Left ventricle myocardium inferior (tissue), 1 donor: ENCODE results near the gene STPG1. TPM values are rescaled to one million over a fixed set of nuclear protein-coding genes. Genes with fewer than 3 reads are reported as not detected.

Source experiments
- DNase-seq: peaks from one replicate; pipeline ENCODE4 v3.0.0-alpha.2; 2020
- H3K27ac ChIP-seq: fragments of 200-600 bp; replicated peaks from 2 replicates; pipeline ENCODE4 v1.8.0; 2021
- H3K27me3 ChIP-seq: fragments of 200-600 bp; 2 replicates; pipeline ENCODE4 v1.8.0; 2021; ENCODE audit warnings: low read depth
- H3K36me3 ChIP-seq: fragments of 200-600 bp; 2 replicates; pipeline ENCODE4 v1.8.0; 2021
- H3K4me1 ChIP-seq: fragments of 200-600 bp; 2 replicates; pipeline ENCODE4 v1.8.0; 2021
- H3K4me3 ChIP-seq: fragments of 200-600 bp; 2 replicates; pipeline ENCODE4 v1.8.0; 2021; ENCODE audit warnings: mild to moderate bottlenecking, moderate library complexity
- H3K9me3 ChIP-seq: fragments of 200-600 bp; replicated peaks from 2 replicates; pipeline ENCODE4 v1.8.0; 2021
- intact Hi-C: fragments of 100-400 bp; cut with micrococcal nuclease; formaldehyde crosslinking; loops from one replicate; pipeline ENCODE4 v1.11.0; 2022
- total RNA-seq: library from RNA; stranded (reverse); fragmentation: NEBNext Ultra II Directional; extraction: Animal tissue kit (Norgen Biotek cat#: 25700); gene quantifications from one replicate; pipeline ENCODE4 v1.2.1, GENCODE V29; 2021
- TF ChIP-seq, protein P1 (sequence below): fragments of 200-600 bp; IDR thresholded peaks from 2 replicates; pipeline ENCODE4 v1.8.0; 2021; ENCODE audit warnings: antibody characterized with exemption, mild to moderate bottlenecking, borderline replicate concordance
- donor health status: DM: no; HTN: yes; CAD: no; lungs with severe emphysema.

STPG1 gene
- total RNA-seq, 1 donor from 2014 or later = 4.9 TPM

DNA sequence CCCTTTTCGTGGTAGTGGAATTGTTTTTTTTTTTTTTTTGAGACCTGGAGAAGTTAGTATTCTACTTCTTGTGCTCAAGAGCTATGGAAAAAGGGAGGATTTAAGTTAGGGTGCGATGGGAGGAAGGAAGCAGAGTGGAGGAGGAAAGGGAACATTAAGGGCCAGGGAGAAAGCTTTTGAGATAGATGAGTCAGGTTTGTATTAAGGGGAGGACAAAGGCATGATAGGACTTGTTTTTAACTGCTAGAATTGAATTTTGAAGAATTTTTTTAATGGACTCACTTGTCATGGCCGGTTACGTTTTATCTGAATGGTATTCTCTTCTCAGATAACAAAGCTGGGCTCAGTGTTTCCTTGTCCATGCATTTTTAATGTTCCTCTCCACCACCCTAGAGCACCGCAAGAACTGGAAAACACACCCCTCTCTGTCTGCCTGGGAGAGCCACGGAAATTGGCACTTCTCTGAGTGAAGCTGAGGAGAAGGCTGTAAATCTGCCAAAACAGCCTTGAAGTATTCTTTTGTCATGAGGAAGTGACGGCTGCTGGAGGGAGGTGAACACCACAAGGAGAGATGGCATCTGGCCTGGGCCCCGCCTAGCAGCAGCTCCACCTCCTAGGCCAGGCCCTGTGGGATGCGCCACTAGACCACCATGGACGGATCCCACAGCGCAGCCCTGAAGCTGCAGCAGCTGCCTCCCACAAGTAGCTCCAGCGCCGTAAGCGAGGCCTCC, 5.5 kb upstream of the STPG1 start:
- intact Hi-C loops = no loop called here
- Histone ChIP-seq H3K27me3 (no peaks in the 10 kb centered on the region), H3K4me3 (no peak overlapping the region), H3K9me3 (no peaks in the 10 kb centered on the region), H3K27ac (peak overlapping the region; percentile 6), H3K36me3 (peaks cover 23% of the 10 kb centered on the region), H3K4me1 (peaks cover 42% of the 10 kb centered on the region)
- no peak for DNase-seq
- TF ChIP-seq, protein P1, sequence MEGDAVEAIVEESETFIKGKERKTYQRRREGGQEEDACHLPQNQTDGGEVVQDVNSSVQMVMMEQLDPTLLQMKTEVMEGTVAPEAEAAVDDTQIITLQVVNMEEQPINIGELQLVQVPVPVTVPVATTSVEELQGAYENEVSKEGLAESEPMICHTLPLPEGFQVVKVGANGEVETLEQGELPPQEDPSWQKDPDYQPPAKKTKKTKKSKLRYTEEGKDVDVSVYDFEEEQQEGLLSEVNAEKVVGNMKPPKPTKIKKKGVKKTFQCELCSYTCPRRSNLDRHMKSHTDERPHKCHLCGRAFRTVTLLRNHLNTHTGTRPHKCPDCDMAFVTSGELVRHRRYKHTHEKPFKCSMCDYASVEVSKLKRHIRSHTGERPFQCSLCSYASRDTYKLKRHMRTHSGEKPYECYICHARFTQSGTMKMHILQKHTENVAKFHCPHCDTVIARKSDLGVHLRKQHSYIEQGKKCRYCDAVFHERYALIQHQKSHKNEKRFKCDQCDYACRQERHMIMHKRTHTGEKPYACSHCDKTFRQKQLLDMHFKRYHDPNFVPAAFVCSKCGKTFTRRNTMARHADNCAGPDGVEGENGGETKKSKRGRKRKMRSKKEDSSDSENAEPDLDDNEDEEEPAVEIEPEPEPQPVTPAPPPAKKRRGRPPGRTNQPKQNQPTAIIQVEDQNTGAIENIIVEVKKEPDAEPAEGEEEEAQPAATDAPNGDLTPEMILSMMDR = no peak

DNA sequence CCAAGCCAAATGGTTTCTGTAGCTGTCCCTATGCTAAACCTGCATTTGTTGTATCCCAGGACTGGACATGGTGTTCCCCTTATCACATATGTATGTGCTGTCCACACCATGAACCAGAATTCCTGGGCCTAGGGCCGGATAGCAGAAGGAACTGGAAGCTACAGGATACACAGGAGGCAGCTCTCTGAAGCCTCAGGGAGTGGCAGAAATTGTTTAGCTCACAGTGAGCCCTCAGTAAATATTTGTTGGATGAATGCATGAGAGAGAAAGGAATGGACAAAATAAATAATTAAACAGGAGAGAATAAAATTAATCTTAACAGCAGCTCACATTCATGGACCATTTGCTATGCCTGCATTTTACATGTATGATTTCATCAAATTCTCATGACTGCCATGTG, 4.1 kb upstream of the STPG1 start:
- H3K9me3 ChIP-seq = no peaks in the 10 kb centered on the region
- TF ChIP-seq, protein P1 = no peak
- no peak overlapping the region for H3K4me3 ChIP-seq
- intact Hi-C loops = no loop called here
- H3K4me1 ChIP-seq = peaks cover 54% of the 10 kb centered on the region
- DNase-seq = no peak
- H3K27ac ChIP-seq = no peak overlapping the region
- no peaks in the 10 kb centered on the region for H3K27me3 ChIP-seq
- H3K36me3 ChIP-seq = peaks cover 23% of the 10 kb centered on the region

DNA sequence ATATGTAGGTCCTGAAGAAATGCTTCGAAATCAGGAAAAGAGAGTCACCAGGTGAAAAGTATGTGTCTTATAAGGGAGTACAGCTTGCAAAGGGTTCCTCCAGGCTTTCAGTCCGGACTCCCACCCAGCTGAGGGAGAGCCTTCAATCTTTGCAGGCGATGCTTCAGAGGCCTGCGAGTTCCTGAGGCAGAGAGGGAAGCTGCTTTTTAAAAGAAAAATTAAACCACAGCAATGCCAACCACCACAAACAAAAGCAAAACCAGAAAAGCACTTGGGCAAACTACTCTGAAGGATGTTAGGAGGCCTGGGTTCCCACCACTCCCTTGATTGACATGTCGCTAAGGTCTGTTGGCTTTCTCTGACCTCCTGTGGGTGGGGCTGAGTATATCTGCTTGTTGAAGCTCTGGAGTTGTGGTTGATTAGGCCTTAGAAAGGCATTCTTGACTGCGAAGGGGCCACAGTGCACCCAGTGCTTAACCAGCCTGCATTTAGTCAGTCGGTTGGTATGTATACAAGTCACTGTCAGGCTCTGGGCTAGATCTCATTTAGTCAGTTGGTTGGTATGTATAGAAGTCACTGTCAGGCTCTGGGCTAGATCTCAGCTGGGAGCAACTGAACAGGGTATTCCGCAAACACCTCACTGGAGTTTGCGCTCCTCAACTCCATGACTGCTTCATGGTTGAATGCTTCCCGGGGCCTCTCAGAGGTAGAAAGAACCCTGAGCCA, 3.2 kb upstream of the STPG1 start:
- TF ChIP-seq, protein P1 = no peak
- Histone ChIP-seq H3K27me3 (no peaks in the 10 kb centered on the region), H3K27ac (no peak overlapping the region), H3K9me3 (no peaks in the 10 kb centered on the region), H3K4me3 (peak overlapping the region; percentile 88), H3K36me3 (peaks cover 20% of the 10 kb centered on the region), H3K4me1 (peaks cover 57% of the 10 kb centered on the region)
- DNase-seq = no peak
- intact Hi-C loops = no loop called here

DNA sequence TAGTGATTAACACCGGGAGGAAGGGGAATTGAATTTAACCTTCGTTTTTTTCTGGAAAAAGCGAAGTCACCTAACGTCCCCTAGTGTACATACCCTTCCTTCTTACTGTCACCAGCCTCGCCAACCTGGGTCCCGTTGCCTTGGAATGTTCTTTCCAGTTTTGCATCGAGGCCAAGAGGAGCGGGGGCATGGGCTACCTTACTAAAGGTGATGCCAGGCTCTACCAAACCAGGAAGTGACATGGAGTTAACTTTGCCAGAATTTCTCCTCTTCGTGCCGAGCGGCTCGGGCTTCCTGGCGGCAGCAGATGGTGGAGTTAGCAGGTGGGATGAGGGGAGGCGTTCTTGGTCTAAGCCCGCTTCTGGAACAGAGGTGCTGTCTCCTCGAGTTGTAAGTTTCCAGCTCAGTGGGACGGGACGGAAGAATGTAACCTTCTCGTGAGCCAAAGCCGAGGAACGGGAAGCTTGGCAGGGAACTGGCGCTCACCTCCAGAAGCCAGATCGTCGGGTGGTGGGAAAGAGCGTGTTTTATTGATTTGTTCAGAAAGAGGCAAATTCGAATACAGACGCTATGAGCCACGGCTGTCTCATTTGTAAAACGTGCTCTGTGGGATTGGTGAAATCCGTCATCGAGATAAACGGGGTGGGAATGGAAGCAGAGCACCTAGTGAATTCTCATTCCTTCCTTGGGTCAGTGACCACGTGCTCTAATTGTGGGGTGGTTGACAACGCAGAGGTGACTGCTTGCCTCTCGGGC, 2.5 kb upstream of the STPG1 start:
- Histone ChIP-seq H3K27ac (peak overlapping the region; percentile 61), H3K9me3 (no peaks in the 10 kb centered on the region), H3K27me3 (no peaks in the 10 kb centered on the region), H3K36me3 (peaks cover 14% of the 10 kb centered on the region), H3K4me1 (peaks cover 57% of the 10 kb centered on the region), H3K4me3 (peak overlapping the region; percentile 88)
- TF ChIP-seq, protein P1 = no peak
- intact Hi-C loops = no loop called here
- DNase-seq = no peak

DNA sequence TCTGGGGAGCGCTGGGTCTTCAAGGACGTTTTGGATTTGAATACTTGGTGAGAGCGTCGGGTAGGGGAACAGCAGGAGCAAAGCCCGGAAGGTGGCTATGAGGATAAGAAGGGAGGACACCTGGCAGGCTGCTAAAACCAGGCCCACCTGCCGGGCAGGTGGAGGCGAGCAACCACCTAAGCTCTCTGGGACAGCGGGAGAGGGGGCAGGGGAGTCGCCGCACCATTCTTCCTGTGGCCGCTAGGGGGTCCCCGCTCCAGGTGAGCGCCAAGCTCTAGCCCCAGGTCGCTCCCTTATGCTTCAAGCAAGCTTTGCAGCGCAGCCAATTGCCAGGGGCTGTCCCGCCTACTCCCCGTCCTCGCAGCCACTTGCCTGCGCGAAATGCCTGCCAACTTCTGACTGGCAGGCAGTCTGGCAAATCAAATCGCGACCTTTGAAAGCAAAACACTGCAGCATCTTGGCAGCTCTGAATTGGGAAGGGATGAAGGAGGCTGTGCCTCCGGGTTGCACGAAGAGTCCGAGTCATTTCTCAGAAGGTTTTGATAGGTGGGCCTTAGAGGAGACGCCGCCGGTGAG, 1.8 kb upstream of the STPG1 start, which contains the start of gene NIPAL3:
TSS of gene NIPAL3 (plus strand) at position 469 of the 576 bp plus-strand sequence. CDS start 3,746 bp downstream, outside the sequence.
- H3K27ac ChIP-seq = peak within 1 kb of the TSS; percentile 61
- H3K27me3 ChIP-seq = no peaks in the 10 kb centered on the region
- H3K9me3 ChIP-seq = no peaks in the 10 kb centered on the region
- peak; percentile 98 for DNase-seq
- TF ChIP-seq, protein P1 = peak; percentile 86
- peaks cover 57% of the 10 kb centered on the region for H3K4me1 ChIP-seq
- H3K4me3 ChIP-seq = peak within 1 kb of the TSS; percentile 88
- H3K36me3 ChIP-seq = peaks cover 13% of the 10 kb centered on the region
- intact Hi-C loops = no loop called here
